ENCODE measurements around the gene KLK2.

GRCh38 chr19:50843701-50844221, 29.5 kb upstream of the KLK2 start:
- TF ChIP-seq EZH2 (IDR thresholded peaks at IDR 0.05; ENCODE audit: low read length, missing control alignments) (no peak), CTCF (conservative IDR thresholded peaks at IDR 0.05 in 1 of 2, IDR thresholded peaks at IDR 0.05 in 1 of 2; ENCODE audit: low read depth in 1 of 2, low read length in 2 of 2) (no peak)
